ENCODE results near the gene HLA-A.

The HLA-A gene

DNA sequence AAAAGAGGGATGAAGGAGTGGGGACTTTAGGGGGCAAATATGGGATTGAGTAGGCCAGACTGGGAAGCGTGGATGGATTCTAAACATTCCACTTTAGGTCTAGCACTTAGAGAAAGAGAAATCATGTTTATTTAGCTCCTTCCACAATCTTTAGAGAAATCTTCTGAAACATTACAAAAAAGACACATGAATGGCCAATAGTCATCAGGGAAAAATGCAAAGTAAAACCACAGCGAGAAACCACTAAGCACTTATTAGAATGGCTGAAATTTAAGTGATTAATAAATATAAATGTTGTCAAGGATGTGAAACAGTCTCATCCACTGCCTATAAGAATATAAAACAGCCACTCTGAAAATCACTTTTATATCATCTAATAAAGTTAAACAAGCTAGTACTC is 46.9 kb downstream of the HLA-A start:
- no peak for DNase-seq (ENCODE audit: low read depth in 2 of 2)

GRCh38 chr6:29990931-29991330 is 48.6 kb downstream of the HLA-A start:
- DNase-seq (ENCODE audit: low read depth in 2 of 2) = no peak

DNA sequence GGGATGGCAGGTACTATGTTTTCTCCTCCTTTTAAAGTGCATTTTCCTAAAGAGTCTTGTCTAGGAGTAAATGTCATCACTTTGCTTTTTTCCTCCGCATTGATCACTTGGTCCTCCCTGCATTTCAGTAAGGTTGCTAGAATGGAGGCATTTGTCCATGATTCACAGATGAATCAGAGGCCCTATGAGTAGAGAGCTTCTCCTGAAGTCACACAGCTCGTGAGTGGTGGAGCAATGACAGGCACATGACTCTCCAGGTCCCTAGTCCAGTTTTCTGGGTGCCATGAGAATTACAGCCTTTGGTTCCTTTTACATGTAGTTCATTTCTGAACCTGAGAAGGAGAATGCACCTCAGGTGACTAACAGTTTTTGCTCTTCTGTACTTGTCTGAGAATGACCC is 50.5 kb downstream of the HLA-A start:
- no peak for DNase-seq (ENCODE audit: low read depth in 2 of 2)

DNA sequence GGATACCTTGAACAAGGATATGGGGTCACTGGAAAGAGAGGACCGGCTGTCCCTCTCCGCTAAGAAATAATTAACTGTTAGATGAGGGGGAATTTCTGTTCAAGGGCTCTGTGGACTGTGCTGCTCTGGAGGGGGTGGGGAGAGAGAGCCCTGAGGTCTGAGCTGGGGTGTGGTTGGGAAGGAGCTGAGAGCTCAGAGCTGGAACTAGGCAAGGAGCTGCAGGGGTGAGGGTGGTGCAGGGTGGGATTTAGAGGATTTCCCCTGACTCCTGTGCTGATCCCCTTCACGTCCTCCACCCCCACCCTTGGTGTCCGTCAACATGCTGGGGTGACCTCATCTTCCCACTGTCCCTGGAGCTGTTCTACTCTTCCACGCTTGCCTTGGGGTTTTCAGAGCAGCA is 52.5 kb downstream of the HLA-A start:
- DNase-seq (ENCODE audit: low read depth in 2 of 2) = no peak

- DNase-seq (ENCODE audit: low read depth in 2 of 2) = no peak
Measured at GRCh38 chr6:29995340-29995777, 53.0 kb downstream of the HLA-A start.

Data from stimulated activated CD8-positive, alpha-beta memory T cell treated with anti-CD3 and anti-CD28 coated beads, Interleukin-2, amount 100 ng/mL, for 1 hour (primary cell).